PFSK-1 (cell line): ENCODE results near the gene METAP1.

Source experiments
- FOXP2 ChIP-seq: optimal IDR thresholded peaks from 2 replicates; pipeline ENCODE3; 2011; ENCODE audit warnings: borderline replicate concordance, control low read depth, inconsistent platforms; ENCODE audit not compliant: insufficient read depth; ENCODE audit errors: extremely low read length, extremely low read depth
- POLR2AphosphoS5 ChIP-seq: IDR thresholded peaks from 2 replicates; pipeline ENCODE4 v1.6.1; 2012; ENCODE audit warnings: low read depth, mild to moderate bottlenecking, control low read depth, low read length, moderate library complexity
- REST ChIP-seq, 2 experiments: IDR thresholded peaks; 2 replicates each; pipeline versions ENCODE4 v1.6.1 to v1.8.0; 2011 to 2012; ENCODE audit warnings: low read depth in 2 of 2, low read length in 2 of 2, control low read depth in 1 of 2, inconsistent platforms in 1 of 2, mild to moderate bottlenecking in 1 of 2, moderate library complexity in 1 of 2; ENCODE audit not compliant: insufficient read depth in 1 of 2
- SIN3A ChIP-seq: IDR thresholded peaks from 2 replicates; pipeline ENCODE4 v1.6.1; 2012; ENCODE audit warnings: mild to moderate bottlenecking, low read length, moderate library complexity, borderline replicate concordance; ENCODE audit not compliant: insufficient read depth
- TAF1 ChIP-seq: IDR thresholded peaks from 2 replicates; pipeline ENCODE4 v1.6.1; 2012; ENCODE audit warnings: low read length, control low read depth, borderline replicate concordance; ENCODE audit not compliant: insufficient read depth

METAP1 gene

GRCh38 chr4:99079625-99080295 is 84.2 kb downstream of the METAP1 start:
- TF ChIP-seq SIN3A (no peak), REST (IDR thresholded peaks at IDR 0.05; ENCODE audit: insufficient read depth in 1 of 2, low read depth in 2 of 2, low read length in 2 of 2) (no peak), POLR2AphosphoS5 (no peak), FOXP2 (no peak), TAF1 (no peak)

- TF ChIP-seq REST (IDR thresholded peaks at IDR 0.05; ENCODE audit: insufficient read depth in 1 of 2, low read depth in 2 of 2, low read length in 2 of 2) (no peak), SIN3A (no peak), TAF1 (no peak), FOXP2 (no peak), POLR2AphosphoS5 (no peak)
These were observed 86.7 kb downstream of the METAP1 start for GRCh38 chr4:99082192-99082591.

GRCh38 chr4:99084595-99084994 is 89.1 kb downstream of the METAP1 start:
- TF ChIP-seq POLR2AphosphoS5 (no peak), REST (IDR thresholded peaks at IDR 0.05; ENCODE audit: insufficient read depth in 1 of 2, low read depth in 2 of 2, low read length in 2 of 2) (no peak), SIN3A (no peak), FOXP2 (no peak), TAF1 (no peak)

GRCh38 chr4:99088023-99088449 is 92.5 kb downstream of the METAP1 start:
- TF ChIP-seq POLR2AphosphoS5 (no peak), SIN3A (no peak), FOXP2 (no peak), TAF1 (no peak), REST (IDR thresholded peaks at IDR 0.05; ENCODE audit: insufficient read depth in 1 of 2, low read depth in 2 of 2, low read length in 2 of 2) (no peak)
